Measurements from ENCODE around the gene NUDCD3. TPM values are rescaled to one million over a fixed set of nuclear protein-coding genes. Genes with fewer than 3 reads are reported as not detected.
"Not testable (repeated sequence)": the region's sequence is repeated elsewhere in the genome, so short reads cannot be mapped to it uniquely, and the experiment has no call there.

The NUDCD3 gene
- total RNA-seq, 3 donors from 2014 or later: 52.1 to 64.0 (median 60.0) TPM

- Histone ChIP-seq H3K27me3 (no peaks in the 10 kb centered on the region), H3K9me3 (no peaks in the 10 kb centered on the region), H3K36me3 (no peaks in the 10 kb centered on the region), H3K4me1 (no peaks in the 10 kb centered on the region), H3K27ac (no peak overlapping the region), H3K4me3 (no peak overlapping the region)
- TF ChIP-seq POLR2AphosphoS5 (IDR thresholded peaks at IDR 0.05) (no peak), CTCF (IDR thresholded peaks at IDR 0.05) (no peak), POLR2A (IDR thresholded peaks at IDR 0.05) (no peak)
- intact Hi-C loops (cut with DNase I; ENCODE audit: low total_unique reads): loop anchor here (10.0 kb wide), 1 partner anchor 264 kb away; no protein-coding TSS in a partner anchor
- DNase-seq (ENCODE audit: low spot score in 2 of 2): no peak
These were observed 18.0 kb upstream of the NUDCD3 start for GRCh38 chr7:44508328-44509030.

DNA sequence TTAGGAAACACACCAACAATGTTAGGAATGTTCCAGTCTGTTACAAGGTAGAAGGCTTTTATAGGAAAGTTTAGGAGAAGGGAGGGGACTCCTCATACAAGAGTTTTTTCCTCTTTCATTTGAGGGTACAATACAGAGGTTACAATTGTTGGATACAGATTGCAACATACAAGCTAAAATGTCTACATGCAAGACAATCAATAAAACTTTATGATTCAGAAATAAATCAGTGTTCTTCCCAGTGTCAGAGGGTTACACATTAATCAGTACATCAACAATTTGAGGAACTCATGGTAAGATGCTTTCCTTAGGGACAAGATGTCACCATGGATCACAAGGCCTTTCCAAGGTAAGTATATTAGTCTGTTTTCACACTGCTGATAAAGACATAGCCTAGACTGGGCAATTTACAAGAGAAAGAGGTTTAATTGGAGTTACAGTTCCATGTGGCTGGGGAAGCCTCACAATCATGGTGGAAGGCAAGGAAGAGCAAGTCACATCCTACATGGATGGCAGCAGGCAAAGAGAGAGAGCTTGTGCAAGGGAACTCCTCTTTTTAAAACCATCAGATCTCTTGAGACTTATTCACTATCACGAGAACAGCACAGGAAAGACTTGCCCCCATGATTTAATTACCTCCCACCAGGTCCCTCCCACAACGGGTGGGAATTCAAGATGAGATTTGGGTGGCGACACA is 16.3 kb upstream of the NUDCD3 start:
- intact Hi-C loops (cut with DNase I; ENCODE audit: low total_unique reads): loop anchor here (10.0 kb wide), 1 partner anchor 262 kb away; no protein-coding TSS in a partner anchor

GRCh38 chr7:44505595-44505994 is 15.1 kb upstream of the NUDCD3 start:
- no peaks in the 10 kb centered on the region for H3K4me1 ChIP-seq
- no peak overlapping the region for H3K27ac ChIP-seq
- no peak for DNase-seq (ENCODE audit: low spot score in 2 of 2)
- intact Hi-C loops (cut with DNase I; ENCODE audit: low total_unique reads): loop anchor here (10.0 kb wide), 1 partner anchor 261 kb away; no protein-coding TSS in a partner anchor
- no peaks in the 10 kb centered on the region for H3K9me3 ChIP-seq
- no peaks in the 10 kb centered on the region for H3K36me3 ChIP-seq
- TF ChIP-seq POLR2A (IDR thresholded peaks at IDR 0.05): no peak
- TF ChIP-seq POLR2AphosphoS5 (IDR thresholded peaks at IDR 0.05): no peak
- no peak for TF ChIP-seq CTCF (IDR thresholded peaks at IDR 0.05)
- H3K4me3 ChIP-seq: no peak overlapping the region
- no peaks in the 10 kb centered on the region for H3K27me3 ChIP-seq

More for the DNA sequence above, 16.3 kb upstream of the NUDCD3 start:
- H3K27me3 ChIP-seq; DNase-seq (ENCODE audit: low spot score in 2 of 2); H3K36me3 ChIP-seq; H3K27ac ChIP-seq; H3K4me3 ChIP-seq; H3K9me3 ChIP-seq; H3K4me1 ChIP-seq: not testable (repeated sequence)

GRCh38 chr7:44498230-44498954 is 7.9 kb upstream of the NUDCD3 start:
- Histone ChIP-seq H3K27me3 (peaks cover 0 to 4% of the 10 kb centered on the region in 2 donors), H3K4me1 (no peaks in the 10 kb centered on the region), H3K4me3 (no peak overlapping the region), H3K27ac (no peak overlapping the region), H3K36me3 (no peaks in the 10 kb centered on the region), H3K9me3 (no peaks in the 10 kb centered on the region)
- no peak for TF ChIP-seq POLR2A (IDR thresholded peaks at IDR 0.05)
- no peak for DNase-seq (ENCODE audit: low spot score in 2 of 2)
- intact Hi-C loops (cut with DNase I; ENCODE audit: low total_unique reads): no loop called here

DNA sequence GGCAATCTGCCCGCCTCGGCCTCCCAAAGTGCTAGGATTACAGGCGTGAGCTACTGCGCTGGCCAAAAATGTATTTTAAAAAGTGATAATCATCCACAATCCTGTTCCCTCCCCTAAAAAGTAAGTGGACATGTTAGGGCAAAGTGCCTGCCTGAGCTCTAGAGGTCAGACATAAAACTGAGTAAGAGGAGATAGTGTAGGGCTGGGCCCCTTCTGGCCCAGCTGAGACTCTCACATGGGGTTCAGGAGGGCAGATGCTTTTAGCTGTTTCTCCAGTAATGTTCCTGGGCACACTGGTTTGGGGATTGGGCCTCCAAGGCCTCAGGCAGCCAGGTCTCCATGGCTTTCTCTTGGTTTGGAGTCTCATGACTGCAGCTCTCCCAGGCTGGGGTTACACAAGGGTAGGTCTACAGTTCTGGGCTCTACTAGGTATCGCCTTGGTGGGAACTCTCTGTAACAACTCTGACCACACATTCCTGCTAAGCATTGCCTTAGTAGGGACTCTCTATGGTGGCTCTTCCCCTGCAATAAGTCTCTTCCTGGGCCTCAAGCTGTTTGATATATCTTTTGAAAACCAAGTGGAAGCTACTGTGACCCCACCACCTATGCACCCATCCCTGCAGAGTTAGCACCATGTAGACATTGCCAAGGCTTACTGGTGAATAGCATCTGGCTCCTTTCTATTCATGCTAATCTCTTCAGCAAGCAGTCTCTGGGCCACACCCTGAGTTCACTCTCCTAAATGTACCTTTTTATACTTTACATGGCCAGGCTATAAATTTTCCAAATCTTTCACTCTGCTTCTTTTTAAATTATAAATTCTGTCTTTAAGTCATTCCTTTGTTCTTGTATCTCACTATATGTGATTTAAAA is 6.9 kb upstream of the NUDCD3 start:
- TF ChIP-seq POLR2A (IDR thresholded peaks at IDR 0.05) (no peak), POLR2AphosphoS5 (IDR thresholded peaks at IDR 0.05) (no peak), CTCF (IDR thresholded peaks at IDR 0.05) (no peak)
- Histone ChIP-seq H3K27ac (no peak overlapping the region), H3K36me3 (no peaks in the 10 kb centered on the region), H3K4me1 (no peaks in the 10 kb centered on the region), H3K4me3 (no peak overlapping the region), H3K27me3 (peaks cover 0 to 5% of the 10 kb centered on the region in 2 donors), H3K9me3 (no peaks in the 10 kb centered on the region)
- DNase-seq (ENCODE audit: low spot score in 2 of 2): no peak
- intact Hi-C loops (cut with DNase I; ENCODE audit: low total_unique reads): no loop called here
